ENCODE results near the gene MYOM1.

Gene MYOM1

DNA sequence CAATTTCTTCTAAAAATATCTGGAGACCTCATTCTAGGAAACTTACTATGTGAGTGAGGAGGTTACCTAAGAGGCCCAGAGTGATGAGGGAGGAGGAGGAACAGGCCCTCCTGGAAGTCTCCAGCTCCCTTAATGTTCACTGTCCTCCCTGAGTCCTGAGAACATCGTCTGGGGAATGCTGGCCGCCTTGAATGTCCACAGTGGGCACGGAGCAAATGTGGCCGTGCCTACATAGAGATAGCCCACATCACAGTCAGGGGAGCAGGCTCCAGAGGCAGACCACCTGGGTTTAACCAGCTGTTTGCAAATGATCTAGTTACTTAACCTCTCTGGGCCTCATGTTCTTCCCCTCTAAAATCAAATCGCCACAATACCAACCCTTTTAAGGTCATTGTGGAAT, 123.8 kb downstream of the MYOM1 start:
- H3K9ac ChIP-seq = no peak overlapping the region
- H3K36me3 ChIP-seq = no peaks in the 10 kb centered on the region
- no peak overlapping the region for H3K4me2 ChIP-seq
- no peak overlapping the region for H3K27ac ChIP-seq
- no peak overlapping the region for H3K4me3 ChIP-seq
- H3K27me3 ChIP-seq = no peaks in the 10 kb centered on the region
- no peaks in the 10 kb centered on the region for H3K9me3 ChIP-seq
- TF ChIP-seq Cebpa-rat (IDR thresholded peaks at IDR 0.05) = no peak
- no peaks in the 10 kb centered on the region for H4K20me1 ChIP-seq
- peaks cover 15% of the 10 kb centered on the region for H3K4me1 ChIP-seq

DNA sequence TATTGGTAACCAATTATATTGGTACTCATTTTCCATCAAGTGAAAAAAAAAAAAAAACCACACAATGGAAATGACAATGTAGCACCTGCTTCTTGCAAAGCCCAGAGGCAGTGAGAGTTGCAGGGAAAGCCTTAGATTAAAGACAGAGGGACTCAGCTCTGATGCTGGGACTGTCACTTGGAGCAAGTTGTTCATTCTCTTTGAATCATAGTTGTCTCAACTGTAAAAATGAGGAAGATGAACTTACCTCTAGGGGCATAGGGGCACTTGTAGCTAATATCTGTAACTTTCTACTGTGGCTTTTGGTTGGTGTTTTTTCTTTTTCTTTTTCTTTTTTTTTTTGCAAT, 125.5 kb downstream of the MYOM1 start:
- TF ChIP-seq Cebpa-rat (IDR thresholded peaks at IDR 0.05) = no peak
- Histone ChIP-seq H3K27ac (no peak overlapping the region), H3K4me2 (no peak overlapping the region), H4K20me1 (no peaks in the 10 kb centered on the region), H3K36me3 (no peaks in the 10 kb centered on the region), H3K9ac (no peak overlapping the region), H3K4me3 (no peak overlapping the region), H3K4me1 (peaks cover 15% of the 10 kb centered on the region), H3K9me3 (no peaks in the 10 kb centered on the region), H3K27me3 (no peaks in the 10 kb centered on the region)

DNA sequence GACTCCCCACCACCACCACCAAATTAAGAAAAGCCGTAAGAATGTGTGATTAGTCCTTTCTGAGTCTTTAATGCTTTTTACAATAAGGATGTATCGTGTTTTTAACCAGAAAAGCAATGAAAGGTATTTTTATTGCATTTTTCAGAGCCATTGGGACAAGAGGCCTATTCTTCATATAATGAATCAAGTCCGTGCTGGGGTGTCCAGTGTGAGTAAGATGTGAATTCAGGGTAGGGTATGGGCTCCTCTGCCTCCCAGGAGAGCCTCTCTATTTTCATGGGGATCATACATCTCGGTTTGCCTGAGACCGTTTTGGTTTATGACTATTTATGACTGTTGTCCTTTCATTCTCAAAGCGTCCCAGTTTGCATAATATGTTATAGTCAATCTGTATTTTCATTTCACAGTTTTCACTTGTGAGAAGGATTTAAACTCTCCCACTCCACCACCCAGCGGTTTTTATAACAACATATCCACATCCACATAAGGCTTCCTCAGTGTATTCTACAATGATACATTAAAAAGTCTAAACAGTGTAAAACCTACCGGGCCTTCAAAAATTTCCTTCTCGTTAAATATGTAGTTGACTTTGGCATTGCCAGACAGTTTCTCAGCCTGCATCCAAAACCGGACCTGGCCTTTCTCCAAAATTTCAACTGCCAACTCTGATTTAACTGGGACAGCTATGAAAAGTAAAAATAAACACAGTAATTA, 126.0 kb downstream of the MYOM1 start:
- H3K4me2 ChIP-seq = no peak overlapping the region
- H3K4me3 ChIP-seq = no peak overlapping the region

DNA sequence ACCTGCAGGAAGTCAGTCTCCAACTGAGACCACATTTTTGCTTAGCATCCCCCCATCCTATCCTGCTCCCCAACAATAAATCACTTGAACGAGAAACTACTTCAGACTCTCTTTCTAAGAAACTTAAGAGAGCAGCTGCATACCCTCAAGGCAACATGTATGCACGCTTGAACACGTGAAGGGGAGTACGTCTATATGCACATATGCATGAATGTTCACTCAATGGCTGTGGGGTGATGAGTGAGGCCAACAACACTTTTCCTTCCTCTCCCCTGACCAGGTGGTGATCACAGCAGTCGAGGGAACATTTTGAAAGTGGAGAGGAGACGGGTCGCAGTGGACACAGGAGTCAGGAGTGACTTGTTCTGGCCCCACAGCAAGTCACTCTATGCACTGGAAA, 127.0 kb downstream of the MYOM1 start:
- no peaks in the 10 kb centered on the region for H3K36me3 ChIP-seq
- no peak overlapping the region for H3K9ac ChIP-seq
- no peak overlapping the region for H3K27ac ChIP-seq
- H3K9me3 ChIP-seq = no peaks in the 10 kb centered on the region
- no peaks in the 10 kb centered on the region for H3K27me3 ChIP-seq
- H4K20me1 ChIP-seq = no peaks in the 10 kb centered on the region
- no peak overlapping the region for H3K4me3 ChIP-seq
- H3K4me1 ChIP-seq = peaks cover 15% of the 10 kb centered on the region
- no peak for TF ChIP-seq Cebpa-rat (IDR thresholded peaks at IDR 0.05)
- H3K4me2 ChIP-seq = no peak overlapping the region

More for the DNA sequence above, 126.0 kb downstream of the MYOM1 start:
- H3K9me3 ChIP-seq = no peaks in the 10 kb centered on the region
- no peak for TF ChIP-seq Cebpa-rat (IDR thresholded peaks at IDR 0.05)
- no peaks in the 10 kb centered on the region for H4K20me1 ChIP-seq
- no peaks in the 10 kb centered on the region for H3K36me3 ChIP-seq
- no peak overlapping the region for H3K9ac ChIP-seq
- no peak overlapping the region for H3K27ac ChIP-seq
- peaks cover 15% of the 10 kb centered on the region for H3K4me1 ChIP-seq
- no peaks in the 10 kb centered on the region for H3K27me3 ChIP-seq

DNA sequence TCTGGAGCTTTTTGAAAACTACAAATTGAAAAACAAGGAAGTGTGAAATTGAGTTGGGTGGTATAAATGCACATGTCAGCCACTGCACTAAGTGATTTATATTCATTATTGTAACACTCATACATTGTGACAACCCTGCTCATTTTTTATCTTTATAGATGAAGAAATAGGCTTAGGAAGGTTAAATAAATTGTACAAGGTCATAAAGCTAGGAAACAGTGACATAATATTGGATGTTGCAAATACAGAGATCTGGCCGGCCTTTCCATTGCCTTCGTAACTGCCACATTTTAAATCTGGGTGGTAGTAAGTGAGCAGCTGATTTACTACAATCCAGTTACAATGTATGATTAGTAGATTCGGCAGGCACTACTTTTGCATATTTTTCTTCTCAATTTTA, 130.2 kb downstream of the MYOM1 start:
- no peak overlapping the region for H3K4me2 ChIP-seq
- H3K36me3 ChIP-seq = no peaks in the 10 kb centered on the region
- H4K20me1 ChIP-seq = no peaks in the 10 kb centered on the region
- no peaks in the 10 kb centered on the region for H3K9me3 ChIP-seq
- H3K27ac ChIP-seq = no peak overlapping the region
- H3K27me3 ChIP-seq = no peaks in the 10 kb centered on the region
- H3K4me3 ChIP-seq = no peak overlapping the region
- H3K4me1 ChIP-seq = 0 out of 2 replicates have a peak, but pooled peaks cover 1% of the 10 kb centered on the region
- no peak for TF ChIP-seq Cebpa-rat (IDR thresholded peaks at IDR 0.05)
- no peak overlapping the region for H3K9ac ChIP-seq

DNA sequence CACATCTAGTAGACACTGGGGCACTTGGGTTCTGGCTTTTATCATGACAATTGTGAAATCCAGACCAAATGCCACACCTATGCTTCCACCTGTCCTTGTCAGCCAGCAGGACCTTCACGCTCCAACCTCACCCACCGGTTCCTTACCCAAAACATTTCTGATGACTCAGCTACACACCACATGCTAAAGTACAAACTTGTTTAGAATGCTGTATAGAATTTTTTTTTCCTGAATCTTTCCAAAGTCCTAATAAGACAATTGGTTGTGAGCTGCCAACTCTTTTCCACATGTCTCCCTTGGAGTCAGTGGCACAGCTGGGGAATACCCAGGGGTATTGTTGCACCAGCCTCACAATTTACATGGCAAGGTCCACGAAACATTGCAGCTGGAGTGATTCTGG, 131.3 kb downstream of the MYOM1 start:
- Histone ChIP-seq H3K4me3 (no peak overlapping the region), H3K27ac (no peak overlapping the region), H3K4me2 (no peak overlapping the region), H4K20me1 (no peaks in the 10 kb centered on the region), H3K36me3 (no peaks in the 10 kb centered on the region), H3K4me1 (no peaks in the 10 kb centered on the region), H3K27me3 (no peaks in the 10 kb centered on the region), H3K9ac (no peak overlapping the region), H3K9me3 (no peaks in the 10 kb centered on the region)
- TF ChIP-seq Cebpa-rat (IDR thresholded peaks at IDR 0.05) = no peak

DNA sequence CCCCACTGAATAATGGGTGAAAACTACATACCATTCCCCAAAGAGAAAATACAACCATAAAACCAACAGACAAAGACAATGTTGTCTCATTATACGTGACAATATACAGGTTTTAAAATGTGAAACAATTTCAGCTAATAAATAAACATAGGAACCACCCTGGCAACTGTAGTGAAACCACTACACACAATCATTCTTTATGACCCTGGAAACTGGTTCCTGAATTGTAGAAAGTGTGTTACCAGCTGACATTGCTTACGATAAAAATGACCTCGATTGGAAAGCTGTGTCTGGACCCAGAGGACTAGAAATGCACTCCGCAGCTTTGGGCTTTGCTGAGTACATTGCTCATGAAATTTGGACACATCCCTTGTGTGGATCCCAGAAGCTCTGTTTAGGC, 132.9 kb downstream of the MYOM1 start:
- Histone ChIP-seq H3K36me3 (no peaks in the 10 kb centered on the region), H3K27me3 (no peaks in the 10 kb centered on the region), H3K9ac (no peak overlapping the region), H3K9me3 (no peaks in the 10 kb centered on the region), H3K27ac (no peak overlapping the region), H3K4me3 (no peak overlapping the region), H4K20me1 (no peaks in the 10 kb centered on the region), H3K4me1 (no peaks in the 10 kb centered on the region), H3K4me2 (no peak overlapping the region)
- TF ChIP-seq Cebpa-rat (IDR thresholded peaks at IDR 0.05) = no peak

DNA sequence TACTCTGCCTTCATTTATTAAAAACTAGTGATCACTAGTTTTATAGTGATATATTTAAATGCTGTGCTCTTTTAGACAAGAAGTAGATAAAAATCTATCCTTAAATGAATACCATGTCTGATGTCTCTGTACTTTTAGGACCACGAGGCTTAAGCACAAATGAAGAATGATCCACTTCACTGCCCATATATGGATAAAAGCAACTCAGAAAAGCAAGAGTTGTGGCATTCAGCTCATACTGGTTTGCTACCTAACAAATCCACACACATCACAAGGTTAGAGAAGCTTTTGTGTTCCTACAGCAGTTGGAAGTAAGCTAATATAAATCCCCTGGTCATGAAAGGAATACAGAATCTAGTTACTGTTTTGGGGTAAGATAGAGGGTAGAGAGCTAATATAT, 134.2 kb downstream of the MYOM1 start:
- no peaks in the 10 kb centered on the region for H3K4me1 ChIP-seq
- no peak overlapping the region for H3K9ac ChIP-seq
- H3K4me2 ChIP-seq = no peak overlapping the region
- no peaks in the 10 kb centered on the region for H3K36me3 ChIP-seq
- no peaks in the 10 kb centered on the region for H3K9me3 ChIP-seq
- no peaks in the 10 kb centered on the region for H3K27me3 ChIP-seq
- TF ChIP-seq Cebpa-rat (IDR thresholded peaks at IDR 0.05) = no peak
- no peak overlapping the region for H3K4me3 ChIP-seq
- no peak overlapping the region for H3K27ac ChIP-seq
- no peaks in the 10 kb centered on the region for H4K20me1 ChIP-seq

DNA sequence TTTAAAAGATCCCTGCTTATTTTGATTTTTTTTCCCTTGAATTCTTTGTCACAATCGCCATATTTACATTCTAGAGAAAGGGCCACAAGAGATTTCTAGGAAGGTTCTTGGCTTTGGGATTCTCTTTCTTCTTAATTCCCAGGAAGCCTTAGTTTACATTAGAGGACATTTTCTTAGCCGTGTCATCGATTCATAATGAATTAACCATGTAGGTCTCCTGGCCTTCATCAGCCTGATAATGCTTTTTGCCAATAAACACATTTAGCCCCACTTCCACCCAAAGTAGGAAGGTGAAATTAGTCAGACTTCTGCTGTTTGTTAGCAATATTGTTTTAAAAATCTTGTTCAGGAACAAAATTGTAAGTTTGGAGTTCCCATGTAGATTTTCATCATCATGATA, 135.6 kb downstream of the MYOM1 start:
- Histone ChIP-seq H4K20me1 (no peaks in the 10 kb centered on the region), H3K9me3 (no peaks in the 10 kb centered on the region), H3K36me3 (no peaks in the 10 kb centered on the region), H3K4me2 (no peak overlapping the region), H3K9ac (no peak overlapping the region), H3K27ac (no peak overlapping the region), H3K27me3 (no peaks in the 10 kb centered on the region), H3K4me1 (no peaks in the 10 kb centered on the region), H3K4me3 (no peak overlapping the region)
- no peak for TF ChIP-seq Cebpa-rat (IDR thresholded peaks at IDR 0.05)

DNA sequence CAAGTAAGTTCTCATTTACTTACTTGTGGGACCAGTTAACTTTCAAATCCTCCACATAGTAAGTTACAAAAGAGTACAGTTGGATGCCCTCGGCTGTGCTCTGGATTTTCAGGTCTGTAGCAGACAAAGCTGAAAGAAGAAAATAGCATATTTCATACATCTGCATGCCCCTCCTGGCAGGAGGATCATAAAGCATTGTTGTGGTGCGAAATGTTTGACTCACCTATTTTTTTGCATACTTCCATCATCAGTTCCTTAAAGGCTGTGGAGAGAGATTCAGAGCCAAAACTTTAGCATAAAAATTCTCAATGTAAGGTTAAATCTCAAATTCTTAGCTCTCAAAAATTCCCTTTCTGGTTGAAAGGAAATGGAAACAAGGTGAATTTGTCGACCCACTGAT, 136.0 kb downstream of the MYOM1 start:
- no peaks in the 10 kb centered on the region for H3K27me3 ChIP-seq
- H3K27ac ChIP-seq = no peak overlapping the region
- H3K4me2 ChIP-seq = no peak overlapping the region
- no peaks in the 10 kb centered on the region for H4K20me1 ChIP-seq
- no peaks in the 10 kb centered on the region for H3K36me3 ChIP-seq
- TF ChIP-seq Cebpa-rat (IDR thresholded peaks at IDR 0.05) = no peak
- no peak overlapping the region for H3K9ac ChIP-seq
- H3K4me1 ChIP-seq = no peaks in the 10 kb centered on the region
- H3K4me3 ChIP-seq = no peak overlapping the region
- no peaks in the 10 kb centered on the region for H3K9me3 ChIP-seq

DNA sequence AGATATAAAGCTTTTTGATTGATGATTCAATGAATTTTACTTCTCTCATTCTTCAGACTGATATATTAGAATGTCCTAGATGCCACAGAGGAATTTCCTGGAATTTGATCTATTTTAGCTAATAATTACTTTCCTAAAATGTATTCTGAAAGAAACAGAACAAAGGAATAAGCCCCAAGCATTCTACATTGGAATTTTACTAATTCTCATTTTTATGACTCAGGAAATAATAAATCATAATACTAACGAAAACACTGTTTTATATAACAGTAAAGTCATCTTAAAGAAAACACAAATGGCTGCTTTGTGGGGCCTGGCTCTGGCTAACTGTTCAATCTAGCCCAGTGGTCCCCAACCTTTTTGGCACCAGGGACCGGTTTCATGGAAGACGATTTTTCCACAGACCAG, 138.2 kb downstream of the MYOM1 start:
- Histone ChIP-seq H4K20me1 (no peaks in the 10 kb centered on the region), H3K4me1 (no peaks in the 10 kb centered on the region), H3K9ac (no peak overlapping the region), H3K4me3 (no peak overlapping the region), H3K4me2 (no peak overlapping the region), H3K27me3 (no peaks in the 10 kb centered on the region), H3K27ac (no peak overlapping the region), H3K9me3 (no peaks in the 10 kb centered on the region), H3K36me3 (no peaks in the 10 kb centered on the region)
- no peak for TF ChIP-seq Cebpa-rat (IDR thresholded peaks at IDR 0.05)
